Medulla oblongata (tissue), 1 donor: Measurements from ENCODE around the gene C11orf98.
A peak's percentile ranks its signal among the peaks of the same experiment; 100 is the strongest.
"Not testable (repeated sequence)": the region's sequence is repeated elsewhere in the genome, so short reads cannot be mapped to it uniquely, and the experiment has no call there.

Source experiments
- DNase-seq: peaks from one replicate; pipeline ENCODE4 v3.0.0-alpha.2; 2015; ENCODE audit errors: extremely low spot score

Gene C11orf98

DNA sequence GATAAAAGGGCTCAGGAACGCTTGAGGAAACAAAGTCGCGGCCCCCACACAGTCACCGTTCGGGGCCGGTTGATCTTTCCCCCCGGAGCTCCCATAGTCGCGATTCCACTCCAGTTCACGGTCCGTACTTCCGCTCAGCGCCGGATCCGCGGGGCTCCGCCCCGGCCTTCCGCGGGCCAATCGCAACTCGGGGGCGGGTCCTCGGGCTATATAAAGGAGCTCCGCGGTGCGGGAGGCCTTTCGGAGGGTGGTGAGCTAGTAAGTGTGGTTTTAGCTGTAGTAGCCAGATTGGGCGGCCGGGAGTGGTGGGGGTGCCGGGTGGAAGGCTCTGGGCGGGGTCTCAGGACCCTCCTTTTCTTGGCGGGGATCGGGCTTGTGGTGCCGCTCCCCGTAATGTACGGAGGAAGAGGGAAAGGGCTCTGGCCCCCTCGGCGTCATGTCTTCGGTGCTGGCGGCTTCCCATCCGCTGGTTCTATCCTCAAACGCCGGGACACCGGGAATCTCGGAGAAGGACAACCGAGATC lies at the start of gene C11orf98, which contains the start of gene CSKMT:
C11orf98 (minus strand) TSS at position 136 of the 524 bp plus-strand sequence; CDS start at position 95, 41 bp downstream.
CSKMT (plus strand) TSS at position 238 of the 524 bp plus-strand sequence. CDS start 568 bp downstream, outside the sequence.
- DNase-seq: peak; percentile 96

DNA sequence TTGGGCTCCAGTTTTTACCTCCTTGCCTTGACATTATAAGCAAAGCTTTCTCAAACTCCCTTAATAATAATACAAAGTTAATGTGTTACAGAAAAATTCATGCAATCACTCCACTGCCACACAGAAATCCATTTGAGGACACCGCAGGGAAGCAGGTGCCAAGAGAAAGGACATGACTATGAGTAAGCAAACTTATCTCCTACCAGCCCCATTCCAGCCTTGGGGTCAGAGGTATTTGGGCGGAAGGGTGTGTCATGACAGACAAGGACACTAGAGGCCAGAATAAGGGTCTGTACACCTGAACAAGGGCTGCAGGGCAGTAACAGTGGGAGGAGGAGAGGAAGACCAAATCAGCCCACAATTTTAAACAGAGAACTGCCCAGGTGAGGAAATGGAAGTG lies 48.3 kb upstream of the C11orf98 start:
- DNase-seq: no peak

DNA sequence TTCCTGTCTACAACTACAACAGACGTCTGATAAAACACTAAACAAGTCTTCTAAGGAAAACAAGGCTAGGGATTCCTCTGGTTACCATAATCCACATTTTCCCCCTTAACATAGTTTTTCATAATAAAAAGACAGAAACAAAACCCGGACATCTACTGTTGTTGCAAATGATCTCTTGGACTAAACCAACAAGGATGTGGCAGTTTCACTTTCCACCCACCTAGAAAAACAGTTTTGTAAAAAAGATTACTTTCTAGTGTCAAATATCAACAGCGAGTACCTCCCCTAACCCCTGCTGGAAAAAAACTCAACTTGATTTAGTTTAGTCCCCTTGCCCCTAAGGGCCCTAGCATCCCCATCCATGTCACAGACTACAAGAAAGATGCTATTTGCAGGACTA lies 47.9 kb upstream of the C11orf98 start:
- DNase-seq: no peak

DNA sequence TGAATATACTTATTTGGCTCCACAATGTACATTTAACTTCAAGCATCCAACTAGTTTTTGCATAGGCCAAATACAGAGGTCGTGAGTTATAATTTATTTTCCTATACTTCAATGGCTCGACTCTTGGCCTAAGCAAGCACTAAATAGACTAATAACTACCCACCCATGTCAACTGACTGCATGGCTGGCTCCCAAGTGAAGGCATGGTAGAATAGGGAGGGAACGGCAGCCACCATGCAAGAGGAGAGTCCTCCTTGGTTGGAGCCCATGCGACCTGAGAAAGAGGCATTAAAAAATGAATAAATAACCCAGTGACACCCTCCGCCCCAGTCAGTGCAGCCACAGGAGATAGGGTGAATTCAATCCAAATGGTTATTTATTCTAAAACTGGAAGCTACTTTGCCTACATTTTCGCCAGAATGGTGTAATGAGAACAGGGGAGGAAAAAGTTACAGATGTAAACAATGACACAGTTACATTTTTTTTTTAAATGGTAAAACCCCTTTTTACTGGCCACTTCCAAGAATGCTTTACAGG lies 47.3 kb upstream of the C11orf98 start:
- DNase-seq: no peak

GRCh38 chr11:62710001-62710345 lies 45.0 kb upstream of the C11orf98 start:
- no peak for DNase-seq

GRCh38 chr11:62709247-62710000 lies 44.4 kb upstream of the C11orf98 start:
- peak; percentile 98 for DNase-seq

DNA sequence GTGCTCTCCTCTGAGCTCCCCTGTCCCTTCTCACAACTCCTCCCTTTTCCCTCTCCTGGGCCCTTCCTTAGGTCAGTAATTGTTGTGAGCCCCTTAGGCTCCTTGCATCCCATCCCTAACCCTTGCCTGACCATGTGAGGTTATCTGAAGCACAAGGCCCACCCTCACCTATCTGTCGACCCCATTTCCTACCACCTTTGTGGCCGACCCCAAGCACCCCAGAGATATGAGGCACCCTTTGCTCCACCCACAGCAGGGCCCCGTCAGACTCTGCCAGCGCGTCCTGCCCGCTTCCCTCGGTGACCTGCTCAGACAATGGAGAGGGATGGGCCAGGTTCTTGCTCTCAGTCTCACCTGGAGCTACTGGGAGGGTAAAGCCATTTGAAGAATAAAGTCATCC lies 43.8 kb upstream of the C11orf98 start:
- no peak for DNase-seq

DNA sequence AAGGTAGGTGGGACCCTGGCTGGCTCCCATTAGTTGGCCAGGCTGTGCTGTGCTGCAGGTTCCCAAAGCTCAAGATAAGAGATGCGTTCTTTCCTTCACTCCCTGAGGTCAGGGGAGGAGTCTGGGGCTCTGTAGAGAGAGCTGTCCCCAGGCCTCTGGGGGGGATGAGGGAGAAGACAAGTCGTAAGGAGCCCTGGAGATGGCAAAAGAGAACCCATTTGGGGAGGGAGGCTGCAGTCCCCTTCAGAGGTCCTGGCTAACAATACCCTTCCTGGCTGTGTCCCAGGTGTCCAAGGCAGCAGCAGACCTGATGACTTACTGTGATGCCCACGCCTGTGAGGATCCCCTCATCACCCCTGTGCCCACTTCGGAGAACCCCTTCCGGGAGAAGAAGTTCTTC lies 43.4 kb upstream of the C11orf98 start:
- no peak for DNase-seq

DNA sequence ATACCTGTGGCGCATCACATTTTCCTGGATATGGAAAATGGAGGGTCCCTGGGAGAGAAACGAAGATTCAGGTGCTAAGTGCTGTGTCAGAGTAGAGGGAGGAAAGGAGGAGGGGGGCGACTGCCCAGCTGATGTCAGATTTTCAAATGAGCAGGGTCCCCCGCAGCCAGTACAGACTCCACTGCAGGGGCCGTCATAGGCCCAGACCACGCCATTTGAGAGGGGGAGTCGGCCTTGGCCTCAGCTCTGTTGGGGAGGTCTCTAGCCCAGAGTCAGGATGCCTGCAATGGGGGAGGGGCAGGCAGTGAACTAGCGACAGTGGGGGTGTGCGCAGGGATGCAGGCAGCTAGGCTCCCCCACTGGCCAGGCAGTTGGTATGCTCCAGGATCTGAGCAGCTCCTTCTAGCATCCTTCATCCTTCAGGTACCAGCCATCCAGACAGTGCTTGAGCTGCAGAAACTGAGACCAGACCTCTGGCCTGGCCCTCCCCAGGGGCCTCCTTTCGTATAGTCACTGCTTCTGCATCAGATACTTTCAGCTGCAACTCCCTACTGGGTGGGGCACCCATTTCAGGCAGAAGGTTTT lies 42.4 kb upstream of the C11orf98 start, which contains the start of the genes BSCL2 and GNG3:
BSCL2 (minus strand) TSS at position 148 of the 585 bp plus-strand sequence. CDS start 229 bp downstream, outside the sequence.
GNG3 (plus strand) TSS at position 400 of the 585 bp plus-strand sequence. CDS start 620 bp downstream, outside the sequence.
- peak; percentile 62 for DNase-seq

- DNase-seq: no peak
Measured at GRCh38 chr11:62706850-62707247, 41.8 kb upstream of the C11orf98 start.

DNA sequence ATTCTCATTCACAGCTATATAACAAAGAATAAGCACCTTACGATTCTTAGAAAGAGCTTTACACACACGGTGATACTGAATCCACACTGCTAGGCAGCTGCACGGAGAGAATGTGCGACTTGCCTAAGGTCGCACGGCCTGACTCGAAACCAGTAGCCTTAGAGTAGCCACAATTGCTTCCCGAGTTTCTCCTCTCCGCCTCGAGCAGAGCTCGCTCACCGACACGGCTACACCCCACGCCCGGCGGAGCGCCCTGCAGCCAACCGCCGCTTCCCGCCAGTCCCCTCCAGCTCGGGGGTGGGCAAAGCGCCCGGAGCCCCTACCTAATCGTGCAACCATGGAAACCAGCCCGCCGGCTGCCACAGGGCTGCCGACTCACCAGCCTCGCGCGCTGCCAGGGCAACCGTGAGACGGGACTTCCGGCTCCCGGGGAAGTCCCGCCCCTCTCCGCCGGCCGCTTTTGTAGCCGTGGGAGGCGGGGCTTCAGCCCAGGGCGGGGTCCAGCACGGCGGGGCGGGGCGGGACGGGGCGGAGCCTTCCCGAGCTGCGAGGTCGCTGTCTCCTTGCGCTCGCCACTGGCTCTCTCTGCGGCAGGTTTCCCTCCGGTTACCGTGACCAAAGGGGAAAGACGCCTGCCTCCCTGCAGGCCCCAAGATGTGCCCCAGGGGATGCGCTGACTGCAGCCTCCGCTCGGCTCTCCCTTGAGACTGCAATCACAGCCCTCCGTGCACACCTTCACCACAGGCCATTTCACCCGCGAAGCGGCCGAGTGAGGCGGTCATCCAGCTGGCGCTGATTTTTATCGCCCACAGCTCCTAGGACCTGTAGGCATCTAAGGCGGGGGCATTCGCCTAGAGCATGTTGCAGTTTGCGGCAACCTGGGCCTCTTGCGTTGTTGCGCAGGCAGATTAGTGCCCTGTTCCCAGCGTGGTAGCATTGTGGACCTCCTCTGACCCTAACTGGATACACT lies 41.2 kb upstream of the C11orf98 start:
- DNase-seq: peak; percentile 96

GRCh38 chr11:62705413-62705812 lies 40.4 kb upstream of the C11orf98 start:
- DNase-seq: no peak

DNA sequence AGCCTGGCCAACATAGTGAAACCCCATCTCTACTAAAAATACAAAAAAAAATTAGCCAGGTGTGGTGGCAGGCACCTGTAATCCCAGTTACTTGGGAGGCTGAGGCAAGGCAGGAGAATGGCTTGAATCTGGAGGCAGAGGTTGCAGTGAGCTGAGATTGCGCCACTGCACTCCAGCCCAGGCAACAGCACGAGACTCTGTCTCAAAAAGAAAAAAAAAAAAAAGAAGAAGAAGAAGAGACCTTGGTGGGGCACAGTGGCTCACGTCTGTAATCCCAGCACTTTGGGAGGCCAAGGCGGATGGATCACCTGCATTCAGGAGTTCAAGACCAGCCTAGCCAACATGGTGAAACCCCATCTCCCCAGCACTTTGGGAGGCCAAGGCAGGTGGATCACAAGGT lies 38.9 kb upstream of the C11orf98 start:
- not testable (repeated sequence) for DNase-seq

GRCh38 chr11:62702246-62702645 lies 37.2 kb upstream of the C11orf98 start:
- DNase-seq: no peak

DNA sequence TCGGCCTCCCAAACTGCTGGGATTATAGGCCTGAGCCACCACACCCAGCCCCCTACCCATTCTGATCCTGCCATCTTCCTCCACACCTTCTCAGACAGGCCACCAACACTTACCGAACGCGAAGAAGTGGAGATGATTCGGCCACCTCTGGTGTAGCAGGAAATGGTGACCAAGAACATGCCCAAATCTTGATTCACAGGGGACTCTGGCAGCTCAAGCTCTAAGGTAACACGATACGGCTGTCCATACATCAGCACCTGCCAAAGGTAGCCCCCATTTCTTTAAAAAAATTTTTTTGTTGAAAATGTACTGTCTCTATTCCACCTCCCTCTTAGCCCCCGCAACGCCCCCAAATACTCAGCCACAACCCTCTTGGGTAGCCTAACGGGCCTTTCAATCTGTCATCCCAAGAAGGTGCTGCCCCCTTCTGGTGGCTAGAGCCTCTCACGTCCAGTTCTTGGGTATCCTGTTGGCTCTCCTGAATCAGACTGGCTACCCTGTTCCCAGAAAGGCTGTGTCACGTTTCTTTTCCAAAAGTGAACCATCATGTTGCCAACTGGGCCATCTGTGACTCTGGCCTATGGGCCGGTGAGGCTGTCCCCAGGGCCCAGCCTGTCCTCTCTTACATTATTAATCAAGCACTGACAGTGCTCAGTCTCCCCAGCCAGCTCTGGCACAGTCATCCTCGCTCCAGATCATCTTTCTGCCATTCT lies 29.6 kb upstream of the C11orf98 start:
- DNase-seq: peak; percentile 90

DNA sequence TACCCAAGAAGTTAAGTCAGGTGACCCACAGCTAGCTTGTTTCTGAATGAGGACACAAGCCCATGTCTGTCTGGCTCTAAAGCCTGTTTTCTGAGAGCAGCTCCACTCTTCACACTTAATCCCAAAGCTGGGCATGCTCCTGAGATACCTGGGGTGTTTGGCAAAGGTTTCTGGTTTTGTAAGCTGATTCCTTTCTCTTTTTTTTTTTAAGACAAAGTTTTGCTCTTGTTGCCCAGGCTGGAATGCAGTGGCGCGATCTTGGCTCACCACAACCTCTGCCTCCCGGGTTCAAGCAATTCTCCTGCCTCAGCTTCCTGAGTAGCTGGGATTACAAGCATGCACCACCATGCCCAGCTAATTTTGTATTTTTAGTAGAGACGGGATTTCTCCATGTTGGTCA lies 28.6 kb upstream of the C11orf98 start:
- DNase-seq: not testable (repeated sequence)

DNA sequence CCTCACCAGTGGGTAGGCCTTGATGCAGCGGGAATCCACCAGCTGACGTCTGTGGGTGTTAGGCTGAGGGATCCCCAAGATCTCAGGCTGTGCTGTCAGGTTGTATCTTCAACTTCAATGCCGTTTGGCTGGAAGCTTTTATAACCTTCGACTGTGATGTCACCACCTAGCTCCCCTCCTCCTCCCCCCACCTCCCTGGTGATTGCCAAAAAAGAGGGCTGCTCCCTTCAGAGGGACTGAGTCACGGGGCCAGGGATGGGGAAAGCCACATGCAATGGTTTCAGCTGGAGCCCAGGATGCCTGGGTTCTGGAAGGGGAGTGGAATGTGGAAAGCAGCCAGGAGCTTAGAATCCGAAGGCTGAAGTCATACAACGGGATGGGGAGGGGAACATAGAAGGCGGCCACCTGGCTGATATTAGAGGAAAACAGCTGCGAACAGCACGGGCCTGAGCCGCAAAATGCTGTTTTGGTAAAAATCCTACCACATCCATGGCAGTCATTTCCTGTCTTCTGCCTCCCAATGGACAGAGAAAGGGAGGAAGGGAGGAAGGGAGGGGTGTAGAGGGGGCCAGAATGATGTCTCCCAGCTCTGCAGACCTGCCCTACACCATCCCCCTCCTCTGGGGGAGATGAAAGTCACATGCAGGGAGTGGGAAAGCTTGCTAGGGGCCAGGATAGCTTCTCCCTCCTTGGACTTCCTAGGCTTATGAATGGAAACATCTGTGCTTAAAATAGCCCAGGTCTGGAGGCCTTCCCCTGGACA lies 24.6 kb upstream of the C11orf98 start, which contains the start of gene LRRN4CL:
LRRN4CL (minus strand) TSS at position 110 of the 763 bp plus-strand sequence. CDS start 1,022 bp downstream, outside the sequence.
- no peak for DNase-seq

DNA sequence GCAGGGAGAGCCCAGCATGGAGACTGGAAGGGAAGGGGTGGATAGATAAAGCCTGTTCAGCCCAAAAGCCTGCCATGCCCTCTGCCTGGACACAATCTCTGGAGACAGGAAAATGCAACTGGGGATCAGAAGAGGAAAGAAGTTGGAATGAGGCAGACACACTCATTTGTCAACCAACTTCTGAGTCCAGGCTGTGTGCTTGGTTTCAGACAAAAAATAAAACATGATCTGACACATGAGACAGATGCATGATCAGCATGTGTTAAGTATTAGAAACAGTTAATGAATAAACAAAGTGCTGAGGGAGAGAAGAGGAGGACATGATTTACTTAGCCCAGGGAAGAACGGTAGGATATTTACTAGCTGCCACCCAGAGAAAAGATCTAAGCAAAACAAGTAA lies 23.5 kb upstream of the C11orf98 start:
- no peak for DNase-seq

DNA sequence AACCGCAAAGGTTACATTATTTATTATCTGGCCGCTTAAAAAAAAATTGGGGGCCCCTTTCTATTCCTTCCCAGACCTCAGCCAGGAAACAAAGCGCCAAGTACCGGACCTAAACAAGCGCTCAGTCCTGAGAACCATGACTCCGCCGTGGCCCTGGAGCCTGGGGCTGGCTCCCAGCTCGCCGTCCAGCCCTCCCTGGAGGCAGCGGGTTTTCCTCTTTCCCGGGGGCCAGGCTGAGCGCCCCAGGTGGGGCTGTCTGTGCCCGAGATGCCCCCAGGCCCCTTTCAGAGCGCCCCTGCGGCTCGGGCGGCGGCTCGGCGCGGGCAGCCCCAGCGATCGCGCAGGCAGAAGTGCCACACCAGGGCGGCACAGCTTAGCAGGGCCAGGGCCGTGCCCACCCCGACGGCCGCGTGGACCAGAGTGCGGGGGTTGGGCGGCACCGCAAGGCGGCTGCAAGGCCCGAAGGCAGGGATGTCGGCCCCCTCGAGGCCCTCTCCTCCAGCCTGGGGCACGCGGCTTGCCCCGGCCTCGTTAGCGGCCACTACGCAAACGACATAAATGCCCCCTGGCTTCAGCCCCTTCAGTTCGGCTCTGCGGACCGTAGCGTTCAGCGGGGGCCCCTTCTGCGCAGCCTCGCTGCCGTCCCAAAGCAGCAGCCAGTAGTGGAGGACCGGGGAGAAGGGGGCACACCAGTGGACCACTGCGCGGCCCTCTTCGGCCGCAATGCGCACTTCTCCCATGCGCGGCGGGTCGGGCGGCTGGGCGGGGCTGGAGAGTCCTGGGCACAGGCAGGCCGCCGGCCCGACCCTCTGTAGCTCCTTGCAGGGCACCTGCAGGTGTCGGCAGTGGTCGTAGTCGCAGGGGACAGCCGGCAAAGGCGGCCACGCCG lies 22.7 kb upstream of the C11orf98 start:
- no peak for DNase-seq
